Measurements from ENCODE around the gene SERPINA10.
"Not testable (repeated sequence)": the region's sequence is repeated elsewhere in the genome, so short reads cannot be mapped to it uniquely, and the experiment has no call there.

The SERPINA10 gene

GRCh38 chr14:94312481-94313246 is 19.6 kb upstream of the SERPINA10 start:
- no peak for DNase-seq

DNA sequence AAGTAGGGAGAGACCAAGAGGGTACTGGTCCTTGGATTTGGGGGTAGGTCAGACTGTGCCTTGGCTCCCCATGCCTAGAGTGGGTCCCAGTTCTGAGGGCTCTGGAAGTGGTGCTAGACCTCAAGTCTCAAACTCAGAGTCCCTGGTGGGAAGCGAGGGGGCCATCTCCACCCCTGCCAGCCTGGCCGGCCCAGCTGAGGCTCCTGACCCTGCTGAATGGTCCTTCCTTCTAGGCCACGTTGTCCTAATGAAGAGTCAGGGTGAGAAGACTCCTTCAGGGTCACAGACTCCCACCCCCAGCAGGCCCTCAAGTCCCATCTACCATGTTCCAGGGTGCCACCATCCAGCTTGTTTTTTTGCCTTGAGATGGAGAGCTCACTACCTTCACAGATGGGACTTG is 17.2 kb upstream of the SERPINA10 start:
- no peak for DNase-seq

DNA sequence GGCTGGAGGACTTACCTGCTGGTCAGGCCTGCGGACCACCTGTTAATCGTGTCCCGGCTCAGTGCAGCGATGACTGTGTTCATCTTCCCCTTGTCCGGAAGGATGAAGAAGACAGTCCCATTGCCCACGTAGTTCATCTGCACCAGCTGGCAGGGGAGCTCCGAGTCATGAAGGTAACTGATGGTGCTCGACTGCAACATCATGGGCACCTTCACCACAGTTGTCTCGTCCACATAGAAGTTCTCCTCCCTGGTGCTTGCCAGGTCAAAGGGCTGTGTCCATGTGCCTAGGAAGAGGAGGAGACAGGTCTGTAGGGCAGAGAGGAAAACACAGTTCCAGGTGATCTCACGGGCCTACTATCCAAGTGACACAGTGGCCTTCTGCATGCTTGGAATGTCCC is 16.7 kb upstream of the SERPINA10 start:
- DNase-seq, result no peak

GRCh38 chr14:94307410-94307992 is 14.4 kb upstream of the SERPINA10 start:
- no peak for DNase-seq

DNA sequence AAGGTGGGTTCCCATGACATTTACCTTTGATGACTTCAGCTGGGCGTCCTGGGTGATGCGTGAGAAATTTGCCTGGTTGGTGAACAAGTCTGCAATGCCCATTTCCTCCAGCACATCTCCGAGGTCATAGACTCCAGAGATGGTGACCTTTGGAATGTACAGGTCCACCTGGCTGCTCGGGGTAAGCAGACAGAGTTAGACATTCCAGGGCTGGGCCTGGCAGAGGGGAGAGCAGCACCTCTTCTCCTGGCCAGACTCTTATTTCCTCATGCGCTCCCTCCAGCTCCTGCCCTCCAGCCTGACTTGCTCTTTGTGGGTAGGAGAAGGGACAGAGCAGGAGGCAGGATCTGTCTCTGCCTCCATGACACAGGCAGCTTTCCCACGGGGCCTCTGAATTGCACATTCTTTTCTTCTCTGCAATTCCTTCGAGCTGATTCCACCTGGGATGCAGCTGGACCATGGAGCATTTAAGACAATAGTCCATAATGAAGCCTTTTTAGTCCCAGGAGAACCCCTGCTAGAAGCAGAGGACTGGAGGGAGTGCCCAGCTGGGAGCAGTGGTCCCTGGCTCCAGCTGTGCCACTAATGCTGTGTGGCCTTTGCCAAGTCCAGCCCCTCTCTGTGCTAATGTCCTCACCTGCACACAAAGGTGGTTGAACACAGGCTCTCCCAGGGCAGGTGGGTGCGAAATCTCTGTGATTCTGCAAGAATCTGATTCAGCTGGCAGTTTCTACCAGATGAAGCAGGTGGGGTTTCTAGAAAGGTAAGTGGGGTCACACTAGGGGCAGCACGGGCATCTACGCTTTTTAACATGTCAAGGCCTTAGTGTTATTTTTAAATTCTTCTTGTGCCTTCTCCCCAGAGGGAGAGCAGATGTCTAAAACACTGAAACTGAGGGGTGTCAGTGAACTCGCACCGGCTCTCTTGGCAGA is 13.2 kb upstream of the SERPINA10 start:
- no peak for DNase-seq

DNA sequence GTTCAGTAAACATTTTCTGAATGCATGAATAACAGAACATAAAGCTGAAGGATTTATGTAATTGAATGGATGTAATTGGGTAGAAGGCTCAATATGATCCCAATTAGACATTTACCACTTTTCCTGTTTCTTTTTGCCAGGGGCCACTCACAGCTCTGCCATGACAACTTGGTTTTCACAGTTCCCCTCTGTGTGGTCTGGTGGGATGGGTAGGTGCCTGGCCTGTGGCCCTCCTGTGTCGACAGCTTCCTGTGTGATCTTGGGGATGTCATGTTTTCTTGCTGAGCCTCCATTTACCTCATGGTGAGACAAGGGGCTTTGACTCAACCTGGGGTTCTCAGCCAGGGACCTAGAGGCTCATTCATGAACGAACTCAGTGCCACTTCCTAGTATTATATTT is 12.6 kb upstream of the SERPINA10 start:
- DNase-seq, result no peak

- DNase-seq, result no peak
Measured at GRCh38 chr14:94304243-94304642, 11.2 kb upstream of the SERPINA10 start.

DNA sequence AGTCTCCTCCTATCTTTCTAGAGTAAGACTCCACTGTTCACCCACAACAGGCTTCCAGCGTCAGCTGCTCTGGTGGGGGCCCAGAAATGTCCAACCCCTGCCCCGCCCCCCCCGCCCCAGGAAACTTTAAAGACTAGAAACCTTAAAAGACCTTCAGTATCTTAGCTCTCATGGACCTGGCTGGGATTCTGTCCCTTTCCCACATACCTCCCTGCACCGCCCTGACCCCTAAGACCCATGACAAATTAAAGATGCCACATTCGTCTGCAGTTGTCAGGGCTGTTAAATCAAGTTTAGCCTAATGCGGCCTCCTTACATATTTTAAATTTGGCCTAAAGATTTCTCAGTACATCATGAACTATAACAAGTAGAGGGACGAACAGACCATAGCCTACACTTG is 10.0 kb upstream of the SERPINA10 start:
- no peak for DNase-seq

- no peak for DNase-seq
Measured at GRCh38 chr14:94298130-94298529, 5.1 kb upstream of the SERPINA10 start.

- not testable (repeated sequence) for DNase-seq
Measured at GRCh38 chr14:94296181-94296545, 3.1 kb upstream of the SERPINA10 start.

GRCh38 chr14:94295360-94296180 is 2.5 kb upstream of the SERPINA10 start:
- no peak for DNase-seq

DNA sequence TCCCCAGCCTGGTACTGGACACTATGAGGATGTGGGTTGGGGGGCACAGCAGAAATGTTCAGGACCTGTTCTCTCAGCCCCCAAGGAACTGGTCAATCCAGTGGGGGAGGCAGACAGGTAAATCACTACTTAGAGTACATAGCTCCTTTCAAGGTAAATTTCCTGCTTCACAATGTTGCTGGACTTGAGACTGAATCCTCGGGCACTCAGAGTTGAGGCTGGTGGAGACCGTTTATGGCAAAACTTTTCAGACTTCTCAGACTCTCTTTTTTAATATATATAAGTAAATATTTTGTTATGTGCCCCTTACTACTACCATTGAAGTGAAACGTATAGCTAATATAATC is 483 bp upstream of the SERPINA10 start:
- no peak for DNase-seq

DNA sequence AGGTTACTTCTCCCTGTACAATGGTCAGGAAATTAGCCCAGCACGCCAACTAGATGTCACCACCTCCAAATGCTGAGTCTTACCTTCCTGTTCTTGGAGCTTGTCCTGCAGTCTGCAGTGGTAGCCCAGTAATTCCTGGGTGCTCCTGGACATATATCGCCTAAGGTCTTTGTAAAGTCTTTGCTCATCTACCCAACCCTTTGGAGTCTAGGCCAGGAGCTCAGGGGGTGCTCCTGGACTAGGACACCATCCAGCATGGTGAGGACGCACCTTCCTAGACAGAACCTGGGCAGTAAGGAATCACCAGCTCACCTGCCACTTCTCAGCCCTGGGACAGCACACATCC is 569 bp downstream of the SERPINA10 start:
- DNase-seq, result no peak

- no peak for DNase-seq
Measured at GRCh38 chr14:94291906-94292525, 1.1 kb downstream of the SERPINA10 start.

DNA sequence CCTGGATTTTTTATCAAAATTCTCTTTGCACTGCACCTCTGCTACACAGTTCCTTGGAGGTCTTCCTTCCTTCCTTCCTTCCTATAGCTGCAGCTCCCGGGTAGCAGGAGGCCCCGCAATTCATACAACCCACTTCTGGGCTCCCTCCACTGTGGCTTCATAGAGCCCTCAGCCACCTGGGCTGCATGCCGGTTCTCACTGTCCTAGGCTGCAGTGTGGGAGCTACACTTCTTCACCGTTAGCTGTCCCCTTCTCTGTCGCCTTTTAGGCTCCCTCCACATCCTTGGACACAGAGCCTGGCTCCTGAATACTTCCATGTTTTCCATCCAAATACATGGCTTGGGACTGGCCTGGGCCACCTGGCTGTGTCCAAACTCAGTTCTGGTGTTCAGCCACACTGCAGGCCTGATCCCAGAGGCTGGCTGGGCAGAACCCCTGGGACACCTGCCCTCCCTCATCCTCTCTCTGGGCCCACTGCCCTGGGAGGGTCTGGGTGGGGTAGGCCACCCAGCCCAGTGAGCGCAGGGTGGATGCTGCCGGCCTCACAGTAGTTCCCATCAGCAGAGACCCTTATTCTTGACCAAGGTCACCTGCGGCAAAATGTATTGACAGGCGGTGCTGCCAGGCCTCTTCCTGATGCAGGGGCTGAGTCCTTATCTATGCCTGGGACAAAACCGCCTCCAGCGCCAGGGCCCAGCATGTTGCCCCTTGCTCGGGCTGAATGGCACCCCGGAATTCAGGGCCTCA is 1.7 kb downstream of the SERPINA10 start:
- DNase-seq, result no peak

GRCh38 chr14:94290197-94290596 is 2.9 kb downstream of the SERPINA10 start:
- no peak for DNase-seq

- no peak for DNase-seq
Measured at GRCh38 chr14:94288610-94289465, 4.2 kb downstream of the SERPINA10 start.

DNA sequence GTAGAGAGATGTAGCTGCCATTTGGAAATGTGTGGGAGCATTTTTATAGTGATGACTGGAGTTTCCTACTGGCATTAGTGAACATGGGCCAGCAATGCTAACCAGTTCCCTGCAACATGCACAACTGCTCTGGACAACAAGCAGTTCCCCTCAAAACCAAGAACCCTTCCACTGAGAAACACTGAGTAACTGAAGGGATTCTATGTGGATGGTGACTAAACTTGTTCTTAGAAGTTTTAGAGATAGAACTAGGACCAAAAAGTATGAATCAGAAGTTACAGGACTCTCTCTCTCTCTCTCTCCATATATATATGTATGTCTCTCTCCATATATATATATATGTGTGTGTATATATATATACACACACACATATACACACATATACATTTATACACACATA is 7.9 kb downstream of the SERPINA10 start:
- DNase-seq, result no peak

DNA sequence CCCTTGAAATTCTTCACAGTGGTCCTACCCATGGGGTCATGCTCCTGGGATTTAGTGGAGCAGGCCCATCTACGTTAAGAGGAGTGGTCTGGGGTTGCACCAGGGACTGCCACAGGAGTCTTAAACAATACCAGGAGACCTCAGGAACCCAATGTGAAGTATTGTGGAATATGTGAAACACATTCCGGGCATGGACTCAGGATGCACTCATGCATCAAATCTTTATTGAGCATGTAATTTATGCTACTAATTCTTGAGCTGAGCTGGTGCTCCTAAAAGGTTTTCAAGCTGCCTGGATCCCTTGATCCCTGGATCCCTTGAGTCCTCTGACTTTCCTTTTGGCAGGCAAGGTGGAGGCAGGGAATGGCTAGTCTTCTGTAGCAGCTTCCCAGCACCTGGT is 8.8 kb downstream of the SERPINA10 start:
- no peak for DNase-seq

DNA sequence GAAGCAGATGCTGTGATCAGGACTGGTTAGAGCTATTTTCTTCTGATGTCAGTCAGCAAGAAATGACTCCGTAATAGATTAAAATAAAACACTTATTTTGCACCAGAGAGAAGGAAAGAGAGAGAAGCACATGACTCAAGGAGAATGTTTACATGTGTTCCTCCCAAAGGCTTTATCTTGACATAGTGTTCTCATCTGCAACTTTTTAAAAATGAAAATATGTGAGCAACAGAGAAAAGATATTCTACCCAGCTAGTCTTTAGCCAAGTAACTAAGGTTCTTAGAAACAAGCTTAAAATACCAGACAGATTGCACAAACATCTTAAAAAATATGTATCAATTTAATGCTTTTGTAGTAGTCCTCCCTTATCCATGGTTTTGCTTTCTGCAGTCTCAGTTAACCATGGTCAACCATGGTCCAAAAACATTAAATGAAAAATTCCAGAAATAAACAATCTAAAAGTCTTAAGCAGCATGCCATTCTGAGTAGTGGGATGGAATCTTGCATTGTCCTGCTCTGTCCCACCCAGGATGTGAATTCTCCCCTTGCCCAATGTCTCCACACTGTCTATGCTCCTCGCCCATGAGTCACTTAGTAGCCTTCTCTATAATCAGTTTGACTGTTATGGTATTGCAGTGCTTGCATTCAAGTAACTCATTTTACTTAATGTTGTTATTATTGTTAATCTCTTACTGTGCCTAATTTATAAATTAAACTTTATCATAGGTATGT is 9.9 kb downstream of the SERPINA10 start:
- no peak for DNase-seq
